ENCODE data around the gene MGLL. TPM values are rescaled to one million over a fixed set of nuclear protein-coding genes. Genes with fewer than 3 reads are reported as not detected.

MGLL gene
- total and polyA plus RNA-seq, 2 donors, result 23.4 to 83.0 TPM

GRCh38 chr3:127751782-127752181, 70.5 kb downstream of the MGLL start:
- Histone ChIP-seq H3K4me3 (ENCODE audit: low read depth, low read length) (no peak overlapping the region), H3K36me3 (ENCODE audit: insufficient read depth) (no peaks in the 10 kb centered on the region), H3K4me1 (ENCODE audit: insufficient read depth) (peaks cover 1% of the 10 kb centered on the region), H3K27ac (ENCODE audit: low read depth) (no peak overlapping the region)
- 96% methylated on average over 4 of the region's 4 CpGs for WGBS
- no peak for DNase-seq (ENCODE audit: extremely low spot score)

DNA sequence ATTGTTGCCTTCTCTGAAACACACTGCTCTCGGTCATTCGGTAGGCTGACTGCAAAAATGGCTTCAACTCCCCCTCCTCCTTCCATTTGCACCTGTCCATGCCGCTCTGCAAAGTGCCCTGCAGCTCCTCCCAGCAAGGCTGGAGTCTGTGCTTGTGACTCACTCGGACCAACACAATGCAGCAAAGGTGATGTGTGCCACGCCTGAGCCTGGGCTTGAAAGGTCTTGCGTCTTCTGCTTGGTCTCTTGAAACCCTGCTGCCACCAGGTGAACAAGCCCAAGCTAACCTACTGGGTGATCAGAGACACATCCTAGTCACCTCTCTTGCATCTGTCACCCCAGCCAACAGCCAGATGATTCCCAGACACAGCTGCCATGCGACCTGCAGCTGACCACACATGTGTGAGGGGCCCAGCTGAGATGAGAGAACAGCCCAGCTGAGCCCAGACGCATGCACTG, 71.1 kb downstream of the MGLL start:
- H3K4me3 ChIP-seq (ENCODE audit: low read depth, low read length), result no peak overlapping the region
- H3K27ac ChIP-seq (ENCODE audit: low read depth), result no peak overlapping the region
- no peak for DNase-seq (ENCODE audit: extremely low spot score)
- 90% methylated on average over 8 of the region's 8 CpGs for WGBS
- H3K4me1 ChIP-seq (ENCODE audit: insufficient read depth), result no peaks in the 10 kb centered on the region
- no peaks in the 10 kb centered on the region for H3K36me3 ChIP-seq (ENCODE audit: insufficient read depth)

DNA sequence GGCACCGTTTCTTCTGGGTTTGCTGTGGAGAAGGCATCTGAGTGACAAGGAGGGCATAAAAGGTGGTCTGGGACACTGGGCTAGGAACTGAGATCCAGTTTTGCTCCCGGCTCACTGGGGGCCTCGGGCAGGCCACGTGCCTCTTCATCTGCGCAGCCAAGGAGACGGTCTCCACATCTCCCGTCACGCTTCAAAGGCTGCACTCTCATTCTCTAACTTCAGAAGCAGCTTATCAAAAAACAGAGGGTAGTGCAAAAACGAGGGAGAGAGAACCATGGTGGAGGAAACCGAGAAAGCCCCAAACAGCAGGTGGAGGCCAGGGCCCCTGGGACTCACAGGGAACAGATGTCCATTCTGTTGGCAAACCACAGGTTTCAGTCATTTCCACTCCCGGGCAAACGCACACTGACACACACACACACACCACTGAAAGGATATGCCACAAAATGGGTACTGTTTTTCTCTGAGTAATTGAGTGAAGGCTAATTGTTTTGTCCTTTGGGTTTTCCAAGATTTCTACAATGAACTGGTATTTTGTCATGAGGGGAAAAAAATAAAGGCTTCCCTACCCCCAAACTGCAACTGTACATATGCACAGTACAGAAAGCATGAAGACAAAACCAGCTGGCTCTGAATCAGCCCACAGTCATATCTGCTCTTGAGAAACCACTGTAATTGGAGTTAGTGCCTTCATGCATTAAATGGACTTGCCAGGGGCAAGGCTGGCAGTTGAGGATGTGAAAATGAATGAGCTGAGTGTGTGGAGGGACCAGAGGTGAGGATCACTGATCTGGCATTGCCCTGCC, 71.9 kb downstream of the MGLL start:
- no peak for DNase-seq (ENCODE audit: extremely low spot score)
- H3K27ac ChIP-seq (ENCODE audit: low read depth), result no peak overlapping the region
- no peaks in the 10 kb centered on the region for H3K36me3 ChIP-seq (ENCODE audit: insufficient read depth)
- H3K4me1 ChIP-seq (ENCODE audit: insufficient read depth), result no peaks in the 10 kb centered on the region
- no peak overlapping the region for H3K4me3 ChIP-seq (ENCODE audit: low read depth, low read length)
- WGBS, result 86% methylated on average over 12 of the region's 12 CpGs

DNA sequence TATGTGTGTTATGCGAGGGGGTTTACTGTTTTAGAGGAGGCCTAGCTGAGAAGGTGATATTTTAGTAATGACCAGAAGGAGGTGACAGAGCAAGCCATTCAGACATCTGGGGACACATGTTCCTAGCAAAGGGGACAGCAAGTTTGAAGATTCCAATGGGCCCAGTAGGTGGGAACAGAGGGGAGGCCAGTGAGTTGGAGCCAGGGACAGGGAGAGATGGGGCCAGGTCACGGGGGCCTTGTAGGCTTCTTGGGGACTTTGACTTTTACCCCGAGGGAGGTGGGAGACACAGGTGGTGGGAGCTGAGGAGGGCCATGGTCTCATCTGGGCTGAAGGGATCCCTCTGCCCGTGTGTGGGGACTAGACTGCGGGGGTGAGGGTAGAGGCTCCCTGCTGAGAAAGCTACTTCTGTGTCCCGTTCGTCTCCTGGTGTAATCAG, 72.5 kb downstream of the MGLL start:
- 92% methylated on average over 7 of the region's 7 CpGs for WGBS
- Histone ChIP-seq H3K4me1 (ENCODE audit: insufficient read depth) (no peaks in the 10 kb centered on the region), H3K27ac (ENCODE audit: low read depth) (peak overlapping the region; percentile 27), H3K4me3 (ENCODE audit: low read depth, low read length) (no peak overlapping the region), H3K36me3 (ENCODE audit: insufficient read depth) (no peaks in the 10 kb centered on the region)
- no peak for DNase-seq (ENCODE audit: extremely low spot score)

- Histone ChIP-seq H3K4me1 (ENCODE audit: insufficient read depth) (no peaks in the 10 kb centered on the region), H3K36me3 (ENCODE audit: insufficient read depth) (no peaks in the 10 kb centered on the region), H3K27ac (ENCODE audit: low read depth) (no peak overlapping the region), H3K4me3 (ENCODE audit: low read depth, low read length) (no peak overlapping the region)
- DNase-seq (ENCODE audit: extremely low spot score), result no peak
- WGBS, result 82% methylated on average over 3 of the region's 3 CpGs
Observed at GRCh38 chr3:127749361-127749760, 73.0 kb downstream of the MGLL start.

DNA sequence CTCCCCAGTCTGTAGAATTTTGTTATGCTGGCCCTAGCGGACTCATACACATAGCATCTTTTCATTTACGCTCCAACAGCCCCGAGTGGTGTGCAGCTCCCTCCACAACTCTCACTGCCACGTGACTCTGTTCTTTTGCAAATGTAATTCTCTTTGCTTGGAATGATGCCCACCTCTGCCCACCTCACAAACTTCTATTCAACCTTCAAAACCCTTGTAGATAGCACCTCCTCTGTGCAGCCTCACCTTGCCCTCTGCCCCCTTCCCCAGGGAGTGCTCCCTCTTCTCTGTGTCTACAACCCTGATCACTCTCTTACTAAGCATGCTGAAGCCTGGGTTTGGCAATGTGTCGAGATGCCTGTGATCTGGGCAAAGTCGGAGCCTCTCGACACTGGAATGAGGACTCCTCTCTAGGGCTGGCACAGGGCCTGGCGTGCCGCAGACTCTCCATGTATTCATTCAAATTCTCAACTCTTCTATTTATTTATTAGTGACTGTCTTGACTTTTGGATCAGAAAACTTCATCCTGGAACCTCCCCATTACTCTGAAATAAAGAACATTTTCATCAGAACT, 73.5 kb downstream of the MGLL start:
- no peaks in the 10 kb centered on the region for H3K4me1 ChIP-seq (ENCODE audit: insufficient read depth)
- no peak for DNase-seq (ENCODE audit: extremely low spot score)
- whole genome bisulfite sequencing, result 46% methylated on average over 9 of the region's 9 CpGs
- H3K27ac ChIP-seq (ENCODE audit: low read depth), result no peak overlapping the region
- H3K4me3 ChIP-seq (ENCODE audit: low read depth, low read length), result no peak overlapping the region
- no peaks in the 10 kb centered on the region for H3K36me3 ChIP-seq (ENCODE audit: insufficient read depth)

DNA sequence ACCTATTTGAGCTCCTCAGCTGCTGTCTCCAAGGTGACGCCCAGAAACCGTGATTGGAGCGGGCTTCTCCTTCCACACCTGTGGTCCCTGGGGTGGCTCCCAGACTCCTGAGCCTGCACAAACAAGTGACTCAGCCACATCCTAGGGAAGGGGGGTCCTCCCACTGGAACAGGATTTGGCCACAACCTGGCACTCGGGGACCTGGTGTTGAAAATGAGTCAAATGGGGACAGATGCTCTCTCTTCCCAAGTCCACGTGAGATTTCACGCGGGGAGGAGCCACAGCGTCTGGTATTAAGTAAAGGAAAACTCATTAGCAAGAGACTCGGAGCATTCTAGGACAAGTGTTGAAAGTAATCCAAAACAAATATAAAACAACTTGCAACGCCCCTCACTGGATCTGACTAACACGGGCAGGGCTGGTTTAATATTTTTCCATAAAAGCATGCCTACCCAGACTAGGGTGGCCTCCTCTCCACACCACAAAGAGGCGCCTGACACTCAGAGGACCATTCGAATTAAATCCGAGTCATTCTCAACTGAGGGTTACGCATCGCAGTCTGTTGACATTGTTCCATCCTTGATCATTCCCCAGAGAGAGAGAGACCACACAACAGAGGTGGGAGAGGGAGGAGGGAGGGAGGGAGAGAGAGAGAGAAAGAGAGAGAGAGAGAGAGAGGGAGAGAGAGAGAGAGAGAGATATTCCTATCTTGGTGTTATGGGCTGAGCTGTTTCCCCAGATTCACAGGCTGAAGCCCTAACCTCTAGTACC, 74.4 kb downstream of the MGLL start:
- 40% methylated on average over 16 of the region's 16 CpGs for WGBS
- H3K4me1 ChIP-seq (ENCODE audit: insufficient read depth), result no peaks in the 10 kb centered on the region
- H3K36me3 ChIP-seq (ENCODE audit: insufficient read depth), result no peaks in the 10 kb centered on the region
- DNase-seq (ENCODE audit: extremely low spot score), result no peak
- peak overlapping the region; percentile 72 for H3K27ac ChIP-seq (ENCODE audit: low read depth)
- no peak overlapping the region for H3K4me3 ChIP-seq (ENCODE audit: low read depth, low read length)

GRCh38 chr3:127747066-127747465, 75.2 kb downstream of the MGLL start:
- no peak for DNase-seq (ENCODE audit: extremely low spot score)
- 98% methylated on average over 1 of the region's 1 CpG for WGBS
- no peaks in the 10 kb centered on the region for H3K4me1 ChIP-seq (ENCODE audit: insufficient read depth)
- H3K27ac ChIP-seq (ENCODE audit: low read depth), result no peak overlapping the region
- no peaks in the 10 kb centered on the region for H3K36me3 ChIP-seq (ENCODE audit: insufficient read depth)
- H3K4me3 ChIP-seq (ENCODE audit: low read depth, low read length), result no peak overlapping the region

- H3K4me3 ChIP-seq (ENCODE audit: low read depth, low read length), result no peak overlapping the region
- no peak for DNase-seq (ENCODE audit: extremely low spot score)
- no peaks in the 10 kb centered on the region for H3K4me1 ChIP-seq (ENCODE audit: insufficient read depth)
- peak overlapping the region; percentile 11 for H3K27ac ChIP-seq (ENCODE audit: low read depth)
- WGBS, result 85% methylated on average over 10 of the region's 10 CpGs
- H3K36me3 ChIP-seq (ENCODE audit: insufficient read depth), result no peaks in the 10 kb centered on the region
Observed at GRCh38 chr3:127746400-127747057, 75.8 kb downstream of the MGLL start.

- no peak for DNase-seq (ENCODE audit: extremely low spot score)
- Histone ChIP-seq H3K4me1 (ENCODE audit: insufficient read depth) (no peaks in the 10 kb centered on the region), H3K36me3 (ENCODE audit: insufficient read depth) (no peaks in the 10 kb centered on the region), H3K27ac (ENCODE audit: low read depth) (peak overlapping the region; percentile 11), H3K4me3 (ENCODE audit: low read depth, low read length) (no peak overlapping the region)
- 94% methylated on average over 11 of the region's 11 CpGs for WGBS
Observed at GRCh38 chr3:127745656-127746399, 76.5 kb downstream of the MGLL start.

DNA sequence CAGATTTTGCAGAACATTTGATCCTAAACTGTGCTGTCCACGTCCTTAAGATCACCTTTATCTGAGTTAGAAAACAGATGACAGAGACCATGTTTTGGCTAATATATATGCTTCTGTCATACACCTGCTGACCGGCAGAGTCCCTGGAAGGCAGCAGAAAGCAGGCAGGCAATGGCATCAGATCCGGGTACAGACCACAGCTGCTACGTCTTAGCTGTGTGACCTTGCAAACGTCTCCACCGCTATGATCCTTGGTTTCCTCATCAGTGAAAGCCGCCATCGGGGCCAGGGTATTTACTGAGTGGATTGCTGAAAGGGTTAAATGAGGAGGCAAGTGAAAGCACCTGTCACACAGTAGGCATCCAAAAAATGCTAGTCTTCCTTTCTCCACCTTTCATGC, 77.4 kb downstream of the MGLL start:
- no peaks in the 10 kb centered on the region for H3K36me3 ChIP-seq (ENCODE audit: insufficient read depth)
- no peak for DNase-seq (ENCODE audit: extremely low spot score)
- WGBS, result 74% methylated on average over 8 of the region's 8 CpGs
- no peak overlapping the region for H3K4me3 ChIP-seq (ENCODE audit: low read depth, low read length)
- H3K4me1 ChIP-seq (ENCODE audit: insufficient read depth), result no peaks in the 10 kb centered on the region
- H3K27ac ChIP-seq (ENCODE audit: low read depth), result no peak overlapping the region

- no peak for DNase-seq (ENCODE audit: extremely low spot score)
- H3K4me3 ChIP-seq (ENCODE audit: low read depth, low read length), result no peak overlapping the region
- no peak overlapping the region for H3K27ac ChIP-seq (ENCODE audit: low read depth)
- H3K4me1 ChIP-seq (ENCODE audit: insufficient read depth), result no peaks in the 10 kb centered on the region
- 66% methylated on average over 11 of the region's 11 CpGs for WGBS
- no peaks in the 10 kb centered on the region for H3K36me3 ChIP-seq (ENCODE audit: insufficient read depth)
Observed at GRCh38 chr3:127744253-127744815, 78.0 kb downstream of the MGLL start.

All from urinary bladder (tissue), 4 donors.